ENCODE measurements around the gene MDGA2.
"Not testable (repeated sequence)": the region's sequence is repeated elsewhere in the genome, so short reads cannot be mapped to it uniquely, and the experiment has no call there.

MDGA2 gene

DNA sequence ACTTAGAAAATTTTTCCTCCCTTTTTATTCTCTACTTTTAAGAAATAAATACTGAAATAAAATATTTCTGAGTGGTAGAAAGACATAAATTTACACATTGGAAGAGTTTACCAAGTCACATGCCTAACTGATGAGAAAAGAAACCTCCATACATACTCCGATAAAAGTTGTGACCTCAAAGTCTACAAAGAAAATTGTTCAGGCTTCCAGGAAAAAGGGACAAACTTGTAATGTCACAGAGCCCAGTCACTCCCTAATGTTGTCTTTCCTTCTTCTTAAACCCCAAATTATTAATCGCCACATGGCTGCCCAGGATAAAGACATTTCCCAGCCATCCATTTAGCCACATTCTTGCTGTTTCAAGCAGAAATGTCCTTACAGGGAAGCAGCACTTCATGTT is 455.3 kb downstream of the MDGA2 start:
- FAIRE-seq = no peak

DNA sequence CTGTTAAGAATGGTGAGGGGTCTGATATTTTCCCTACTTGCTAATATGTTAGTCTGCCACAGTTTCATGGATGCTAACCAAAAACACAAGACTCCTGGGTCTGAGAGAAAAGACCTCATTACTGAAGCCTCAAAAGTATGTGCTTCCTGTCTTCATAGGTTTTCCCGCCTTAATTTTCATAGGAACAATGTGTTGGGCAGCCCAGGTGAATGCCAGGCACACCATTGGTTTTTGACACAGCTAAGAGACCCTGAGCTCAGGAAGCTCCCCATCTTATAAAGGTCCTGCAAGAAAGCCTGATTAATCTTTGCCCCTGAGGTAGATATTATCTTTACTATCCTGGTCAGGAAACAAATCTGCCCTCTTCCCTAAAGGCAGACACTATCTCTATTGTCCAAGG is 464.1 kb downstream of the MDGA2 start:
- no peak for FAIRE-seq

DNA sequence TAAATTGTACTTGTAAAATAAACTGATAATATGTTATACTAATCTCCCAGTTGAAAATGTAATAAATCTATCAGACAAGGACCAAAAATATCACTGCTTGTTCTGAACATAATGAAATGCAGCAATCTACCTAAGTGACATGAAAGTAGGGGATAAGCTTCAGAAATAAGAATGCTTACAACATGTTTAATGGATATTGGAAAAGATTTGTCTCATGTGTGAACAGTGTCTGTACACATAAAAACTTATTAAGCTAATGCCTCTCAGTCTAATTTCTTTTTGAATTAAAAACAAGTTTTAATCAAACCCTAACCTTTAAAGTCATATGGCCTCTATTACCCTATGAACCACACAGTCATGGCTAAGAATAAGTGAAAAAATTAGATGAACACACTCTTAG is 465.3 kb downstream of the MDGA2 start:
- no peak for FAIRE-seq

DNA sequence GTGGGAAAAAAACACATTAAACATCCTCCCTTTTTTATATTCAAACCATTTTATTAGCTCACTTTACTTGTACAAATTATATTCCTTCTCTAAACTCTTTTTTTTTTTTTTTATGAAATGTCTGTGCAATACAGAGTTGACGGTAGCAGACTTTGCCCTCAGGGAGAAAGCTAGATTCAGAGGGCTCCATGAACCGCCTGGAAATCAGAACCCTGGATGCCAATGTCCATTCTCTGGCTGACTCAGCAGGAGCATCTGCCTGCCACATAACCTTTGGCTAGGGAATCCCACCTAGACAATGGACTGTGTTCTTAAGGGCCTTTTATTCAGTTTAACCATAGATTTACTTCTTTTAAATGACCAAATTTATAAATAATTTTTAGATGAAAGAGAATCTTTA is 467.0 kb downstream of the MDGA2 start:
- FAIRE-seq = no peak

DNA sequence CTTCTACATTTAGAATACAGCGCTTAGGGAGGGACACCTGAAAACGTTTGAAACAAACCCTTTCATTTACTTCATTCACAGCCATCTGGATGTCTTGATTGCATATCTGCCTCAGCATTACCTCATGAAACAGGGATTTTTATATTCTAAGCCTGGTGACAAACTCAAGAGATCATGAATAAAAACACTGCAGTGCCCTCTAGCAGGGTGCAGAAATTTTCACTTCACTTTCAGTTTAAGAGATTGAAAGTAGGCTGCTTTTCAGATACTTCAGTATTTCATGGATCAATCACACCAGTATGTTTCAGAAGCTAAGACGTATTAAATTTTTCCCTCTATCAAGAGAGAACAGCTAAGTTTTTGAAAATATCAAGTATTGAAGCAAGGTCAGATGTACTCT is 467.8 kb downstream of the MDGA2 start:
- no peak for FAIRE-seq

DNA sequence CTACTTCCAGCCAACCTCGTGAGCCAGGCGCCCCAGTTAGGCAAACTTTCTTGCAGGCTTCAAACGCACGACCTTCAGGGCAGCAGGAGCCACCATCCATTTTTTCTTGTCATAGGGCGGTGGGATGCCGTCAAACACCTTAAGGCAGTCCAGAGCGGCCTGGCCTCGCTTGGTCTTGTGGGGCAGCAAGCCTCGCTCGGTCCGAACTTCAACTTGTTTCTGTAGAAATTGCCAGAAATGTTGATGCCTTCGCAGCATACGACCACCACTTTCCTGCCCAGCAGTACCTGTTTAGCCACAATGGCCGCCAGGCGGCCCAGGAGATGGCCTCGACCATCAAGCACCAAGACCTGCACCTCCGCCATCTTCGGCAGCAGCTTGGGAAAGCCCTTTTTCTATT is 474.7 kb downstream of the MDGA2 start:
- FAIRE-seq = no peak

DNA sequence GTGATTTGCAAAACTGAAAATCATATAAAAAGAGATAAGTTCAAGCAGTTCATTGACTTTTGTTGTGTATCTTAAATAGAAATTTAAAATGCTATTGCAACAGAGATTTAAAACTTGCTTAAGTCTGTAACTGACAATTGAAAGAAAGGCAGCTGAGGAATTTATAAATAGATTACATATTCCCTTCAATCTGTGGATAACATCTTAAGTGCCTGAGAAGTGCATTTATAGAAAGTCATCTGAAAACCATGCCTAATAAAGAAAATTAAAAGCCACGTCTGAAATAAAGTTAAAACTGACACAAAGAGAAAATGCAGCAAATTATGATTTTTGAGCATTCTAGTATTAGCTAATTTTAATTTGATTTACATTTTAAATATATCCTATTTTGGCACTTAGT is 479.8 kb downstream of the MDGA2 start:
- FAIRE-seq = no peak

DNA sequence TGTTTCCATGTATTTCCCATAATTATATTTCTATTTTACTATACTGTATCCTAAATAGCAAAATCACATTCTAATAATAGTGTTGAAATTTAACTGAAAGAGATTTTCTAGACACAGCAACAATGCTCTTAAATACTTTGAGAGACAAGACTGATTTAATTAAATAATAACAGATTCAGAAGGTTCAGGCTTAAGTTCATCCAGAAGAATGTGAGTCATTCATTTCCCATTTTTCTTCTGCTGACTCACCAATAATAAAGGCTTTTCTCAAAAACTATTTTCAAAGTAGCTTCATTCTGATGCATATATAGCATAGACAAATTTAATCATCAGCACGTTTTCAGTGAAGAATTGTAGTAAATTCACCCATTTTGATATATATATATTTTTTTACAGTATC is 481.4 kb downstream of the MDGA2 start:
- no peak for FAIRE-seq

DNA sequence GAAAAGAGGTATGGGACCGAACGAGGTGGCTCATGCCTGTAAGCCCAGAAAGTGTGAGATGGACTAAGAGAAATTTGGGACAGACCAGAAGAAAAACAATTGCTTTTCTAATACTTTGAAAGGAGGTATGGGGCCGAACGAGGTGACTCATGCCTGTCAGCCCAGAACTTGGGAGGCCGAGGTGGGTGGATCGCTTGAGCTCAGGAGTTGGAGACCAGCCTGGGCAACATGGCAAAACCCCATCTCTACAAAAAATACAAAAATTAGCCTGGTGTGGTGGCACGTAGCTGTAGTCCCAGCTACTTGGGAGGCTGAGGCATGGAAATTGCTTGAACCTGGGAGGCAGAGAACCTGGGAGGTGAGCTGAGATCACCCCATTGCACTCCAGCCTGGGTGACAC is 483.2 kb downstream of the MDGA2 start:
- not testable (repeated sequence) for FAIRE-seq

DNA sequence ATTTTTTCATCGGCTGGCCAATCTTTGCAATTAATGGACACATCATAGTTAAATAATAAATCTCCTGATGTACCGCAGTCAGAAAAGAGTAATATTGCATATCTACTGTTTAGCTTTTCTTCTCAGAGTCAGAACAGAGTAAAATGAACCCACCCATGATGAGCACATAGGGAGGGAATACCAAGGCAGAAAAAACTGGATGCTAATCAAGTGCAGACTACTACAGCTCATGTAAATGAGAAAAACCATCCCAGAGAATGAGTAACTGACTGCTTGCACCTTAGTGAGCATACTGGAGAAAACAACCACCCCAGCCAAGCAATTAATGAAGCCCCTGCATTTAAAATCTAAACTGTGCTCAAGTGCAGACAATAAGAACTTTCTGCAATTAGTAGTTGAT is 483.7 kb downstream of the MDGA2 start:
- no peak for FAIRE-seq

DNA sequence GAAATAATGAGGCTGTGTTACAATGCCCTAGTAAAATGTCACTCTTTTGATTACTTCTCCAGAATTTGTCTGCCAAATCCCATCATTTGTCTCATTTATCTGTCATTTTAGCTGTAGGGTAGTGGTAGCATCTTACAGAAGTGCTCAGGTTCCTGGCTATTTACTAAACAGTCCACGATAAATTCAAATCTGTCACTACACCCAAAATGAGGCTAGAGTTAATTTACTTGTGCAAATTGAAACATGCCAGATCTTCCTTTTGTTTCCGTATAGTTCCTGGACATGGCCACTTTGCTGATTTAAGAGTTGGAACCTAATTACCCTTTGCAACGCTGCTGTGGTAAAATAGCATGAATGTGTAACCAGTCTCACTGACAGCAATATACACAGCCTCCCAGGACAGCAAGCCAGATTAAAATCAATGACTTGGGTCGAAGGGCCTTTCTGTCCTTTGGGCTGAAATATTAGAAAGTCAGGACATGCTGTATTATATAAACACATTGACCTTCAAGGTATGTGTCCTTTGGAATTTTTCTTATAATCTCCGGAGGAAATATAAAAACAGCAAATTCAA is 485.4 kb downstream of the MDGA2 start:
- no peak for FAIRE-seq

DNA sequence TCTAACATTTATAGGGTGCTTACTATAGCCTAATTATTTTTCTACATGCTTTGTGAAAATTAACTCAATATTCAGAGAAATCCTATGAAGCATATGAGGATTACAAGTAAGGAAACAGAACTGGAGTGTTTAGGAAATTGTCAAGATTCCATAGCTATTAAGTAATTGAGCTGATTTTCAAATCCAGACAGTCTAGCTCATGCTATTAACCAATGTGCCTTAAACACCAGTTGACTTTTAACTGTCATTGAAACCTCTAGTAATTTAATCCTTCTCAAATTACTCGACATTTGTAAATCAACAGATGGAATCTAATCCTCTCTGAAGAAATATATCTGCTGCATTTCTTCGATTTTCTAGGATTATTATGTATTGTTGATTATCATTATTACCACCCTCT is 488.9 kb downstream of the MDGA2 start:
- FAIRE-seq = no peak

DNA sequence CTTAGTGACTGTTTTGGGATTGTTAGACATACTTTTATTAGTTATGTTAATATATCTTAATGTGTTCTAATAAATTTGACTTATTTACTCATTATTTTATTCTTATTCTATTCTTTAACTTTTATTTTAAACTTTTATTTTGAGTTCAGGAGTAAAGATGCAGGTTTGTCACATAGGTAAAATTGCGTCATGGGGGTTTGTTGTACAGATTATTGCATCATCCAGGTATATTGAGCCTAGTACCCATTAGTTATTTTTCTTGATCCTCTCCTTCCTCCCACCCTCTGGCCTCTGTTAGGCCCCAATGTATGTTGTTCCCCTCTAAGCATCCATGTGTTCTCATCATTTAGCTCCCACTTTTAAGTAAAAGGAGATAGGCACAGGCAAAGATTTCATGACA is 495.5 kb downstream of the MDGA2 start:
- no peak for FAIRE-seq

DNA sequence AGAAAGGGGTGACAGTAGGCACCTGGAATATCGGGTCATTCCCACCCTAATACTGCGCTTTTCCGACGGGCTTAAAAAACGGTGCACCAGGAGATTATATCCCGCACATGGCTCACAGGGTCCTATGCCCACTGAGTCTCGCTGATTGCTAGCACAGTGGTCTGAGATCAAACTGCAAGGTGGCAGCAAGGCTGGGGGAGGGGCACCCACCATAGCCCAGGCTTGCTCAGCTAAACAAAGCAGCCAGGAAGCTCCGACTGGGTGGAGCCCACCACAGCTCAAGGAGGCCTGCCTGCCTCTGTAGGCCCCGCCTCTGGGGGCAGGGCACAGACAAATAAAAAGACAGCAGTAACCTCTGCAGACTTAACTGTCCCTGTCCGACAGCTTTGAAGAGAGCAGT is 503.5 kb downstream of the MDGA2 start:
- FAIRE-seq = not testable (repeated sequence)

DNA sequence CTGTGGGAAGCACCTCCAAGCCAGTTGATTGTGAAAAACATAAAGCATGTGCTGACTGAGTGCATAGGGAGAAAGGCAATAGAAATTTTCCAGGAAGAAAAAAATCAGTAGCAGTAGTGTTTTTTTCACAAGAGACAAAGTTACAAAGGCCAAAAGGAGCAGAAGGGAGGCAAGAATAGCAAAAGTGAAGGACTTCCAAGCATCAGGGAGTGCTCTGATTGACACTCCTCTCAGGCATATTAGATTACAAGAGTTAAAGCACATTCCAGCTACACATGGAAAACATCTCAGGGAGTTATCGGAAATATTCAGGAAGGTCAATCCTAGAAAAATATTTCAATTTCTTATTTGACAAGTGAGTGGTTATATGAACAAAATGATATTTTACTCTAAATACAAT is 508.0 kb downstream of the MDGA2 start:
- FAIRE-seq = no peak

DNA sequence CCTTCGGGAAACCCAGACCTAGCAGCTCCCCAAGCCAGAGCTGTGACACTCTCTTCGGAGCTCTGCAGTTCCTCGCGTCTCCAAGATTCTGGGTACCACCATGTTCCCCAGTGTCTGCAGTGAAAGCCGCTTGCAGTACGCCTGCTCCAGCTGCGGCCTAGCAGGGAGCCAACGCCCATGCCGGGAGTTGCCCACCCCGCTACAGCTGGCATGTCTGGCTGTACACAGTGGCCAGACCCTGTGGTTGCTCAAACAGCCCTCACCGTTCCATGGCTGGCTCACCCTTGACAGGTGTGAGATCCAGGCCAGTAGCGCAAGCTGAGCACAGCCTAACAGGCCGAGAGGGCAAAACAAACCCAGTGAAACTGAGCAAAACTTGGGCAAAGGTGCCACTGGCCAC is 520.0 kb downstream of the MDGA2 start:
- FAIRE-seq = no peak

DNA sequence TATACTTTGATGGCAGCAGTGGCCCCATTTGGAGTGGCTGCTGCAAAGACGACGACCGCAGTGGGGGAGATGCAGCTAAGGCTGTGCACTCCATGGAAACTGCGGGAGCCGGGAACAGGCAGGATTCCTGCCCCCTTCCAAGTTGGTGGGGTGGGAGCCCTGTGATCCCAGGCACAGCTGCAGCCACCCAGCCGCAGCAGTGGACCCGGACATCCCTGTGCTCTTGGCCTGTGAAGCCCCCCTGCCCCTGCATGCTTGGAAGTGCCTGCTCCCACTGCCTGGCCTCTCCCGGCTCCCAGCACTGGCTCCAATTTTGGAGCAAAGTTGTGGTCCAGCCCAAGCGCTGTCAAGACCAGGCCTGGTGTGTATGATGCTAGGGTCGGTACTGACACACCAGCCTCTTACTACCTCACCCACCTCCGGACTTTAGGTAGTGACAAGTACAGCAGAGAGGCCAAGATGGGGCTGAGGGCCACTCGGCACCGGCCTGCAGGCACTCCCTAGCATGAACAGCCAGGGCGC is 521.1 kb downstream of the MDGA2 start:
- FAIRE-seq = no peak

DNA sequence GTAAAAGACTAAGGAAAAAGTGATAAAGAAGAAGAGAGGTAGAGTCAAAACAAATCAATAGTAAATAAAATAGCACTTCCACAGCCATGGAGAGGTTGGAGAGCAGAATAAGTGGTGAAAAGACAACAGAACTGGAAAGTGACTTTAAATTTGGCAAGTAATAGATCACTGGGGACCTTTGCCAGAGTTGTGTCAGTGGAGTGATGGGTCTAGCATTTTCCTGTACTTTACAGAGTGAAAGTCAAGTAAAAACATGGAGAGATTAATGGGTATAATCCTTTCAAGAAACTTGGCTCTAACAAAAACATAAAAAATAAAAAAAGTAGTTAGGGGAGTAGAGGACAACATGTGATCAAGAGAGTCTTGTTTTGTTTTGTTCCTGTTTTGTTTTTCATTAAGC is 521.7 kb downstream of the MDGA2 start:
- FAIRE-seq = no peak

DNA sequence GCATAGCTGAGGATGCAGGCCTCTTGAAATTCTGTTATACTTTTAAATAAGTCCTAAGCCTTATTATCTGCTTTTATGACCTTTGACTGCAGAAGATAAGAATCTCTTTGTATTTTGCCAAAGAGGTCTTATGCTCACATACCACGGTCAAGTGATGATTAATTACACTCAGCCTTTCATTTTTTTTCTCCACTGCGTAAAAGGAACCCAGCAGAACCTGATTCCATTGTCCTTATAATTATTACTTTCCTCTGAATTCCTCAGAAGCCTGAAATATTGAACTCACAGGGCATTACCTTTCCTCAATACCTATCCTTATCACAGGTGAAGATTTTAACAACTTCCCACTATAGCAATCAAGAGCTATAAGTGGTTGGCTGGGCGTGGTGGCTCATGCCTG is 525.1 kb downstream of the MDGA2 start:
- no peak for FAIRE-seq

DNA sequence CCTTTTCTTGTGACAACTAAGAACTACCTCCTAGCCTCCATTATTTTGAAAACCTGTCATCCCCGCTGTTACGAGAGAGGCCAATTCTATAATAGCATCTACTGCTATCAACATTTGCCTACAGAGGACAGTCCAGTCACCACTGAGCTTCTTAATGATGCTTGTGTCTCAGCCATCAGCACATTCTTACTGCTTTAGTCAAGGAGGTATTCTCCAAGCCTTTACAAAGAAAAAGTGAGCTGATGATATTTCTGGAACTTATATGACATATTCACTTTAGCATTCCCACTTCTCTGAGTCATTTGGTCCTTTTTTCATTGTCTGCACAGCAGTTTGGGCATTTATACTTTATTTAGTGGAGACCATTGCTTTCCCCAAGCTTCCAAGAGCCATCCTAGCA is 526.1 kb downstream of the MDGA2 start:
- no peak for FAIRE-seq

DNA sequence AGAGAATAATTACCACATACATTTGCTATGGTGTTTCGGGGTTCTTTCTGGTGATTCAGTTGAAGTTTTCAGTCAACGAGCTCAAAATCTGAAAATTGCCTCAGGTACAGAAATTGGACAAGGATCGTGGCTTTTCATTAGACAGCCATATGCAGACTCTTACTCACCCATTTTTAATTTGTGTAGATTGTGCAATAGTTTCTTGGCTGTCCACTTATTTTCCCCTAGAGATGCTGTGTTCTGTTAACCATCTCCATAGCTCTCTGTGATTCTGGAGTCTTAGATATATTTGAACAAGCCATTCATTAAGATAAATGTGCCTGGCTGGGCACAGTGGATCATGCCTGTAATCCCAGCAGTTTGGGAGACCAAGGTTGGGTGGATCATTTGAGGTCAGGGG is 526.7 kb downstream of the MDGA2 start:
- FAIRE-seq = no peak

DNA sequence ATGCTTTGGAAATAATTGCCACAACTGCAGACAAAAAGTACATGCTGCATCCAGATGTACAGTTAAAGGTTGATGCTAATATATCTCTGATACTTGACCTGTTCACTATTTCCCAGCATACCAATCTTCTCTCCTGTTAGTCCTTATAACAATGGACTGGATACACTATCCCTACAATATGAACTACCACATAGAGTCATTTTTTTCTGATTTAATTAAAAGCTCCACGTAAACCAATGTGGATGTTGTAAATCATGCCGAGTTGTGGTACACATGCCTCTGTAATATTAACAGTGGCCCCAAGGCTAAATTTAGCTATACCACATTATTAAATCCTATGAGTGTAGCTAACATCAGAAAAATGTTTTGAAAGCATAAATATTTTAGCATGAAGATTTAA is 554.8 kb downstream of the MDGA2 start:
- no peak for FAIRE-seq

DNA sequence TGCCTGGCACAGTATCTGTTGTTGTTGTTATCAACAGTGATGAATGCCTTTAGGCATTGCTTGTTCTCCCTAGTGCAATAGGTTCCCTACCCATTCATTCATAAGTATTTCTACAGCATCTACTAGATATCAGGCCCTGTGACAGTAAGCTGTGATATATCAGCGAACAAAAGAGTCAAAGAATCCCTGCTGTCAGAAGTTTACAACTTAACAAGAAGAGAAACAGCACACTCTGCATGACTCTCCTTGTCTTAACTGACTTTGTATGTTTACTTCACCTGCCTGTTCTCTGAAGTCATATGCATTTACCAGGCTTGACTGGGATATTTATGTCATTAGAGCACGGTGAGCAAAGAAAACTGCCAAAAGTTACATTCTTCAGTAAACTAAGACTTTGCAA is 571.6 kb downstream of the MDGA2 start:
- FAIRE-seq = no peak

DNA sequence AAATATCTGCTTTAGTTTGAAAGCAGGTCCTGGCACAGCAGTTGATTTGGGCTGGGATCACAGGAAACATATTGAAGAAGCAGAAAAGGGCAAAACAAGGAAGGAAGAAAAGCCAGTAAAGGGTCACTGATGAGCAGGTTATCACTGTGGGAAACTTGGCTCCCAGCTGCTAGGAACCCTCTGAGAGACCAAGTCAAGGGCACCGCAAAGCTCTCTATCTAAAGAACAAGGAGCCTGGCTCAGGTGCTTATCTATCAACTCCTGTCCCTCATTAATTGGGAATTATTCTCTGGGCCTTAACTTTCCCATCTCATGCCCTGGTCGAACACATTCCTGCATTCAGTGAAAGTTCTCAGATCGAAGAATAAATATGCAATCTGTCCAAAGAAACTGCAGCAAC is 572.9 kb downstream of the MDGA2 start:
- no peak for FAIRE-seq

DNA sequence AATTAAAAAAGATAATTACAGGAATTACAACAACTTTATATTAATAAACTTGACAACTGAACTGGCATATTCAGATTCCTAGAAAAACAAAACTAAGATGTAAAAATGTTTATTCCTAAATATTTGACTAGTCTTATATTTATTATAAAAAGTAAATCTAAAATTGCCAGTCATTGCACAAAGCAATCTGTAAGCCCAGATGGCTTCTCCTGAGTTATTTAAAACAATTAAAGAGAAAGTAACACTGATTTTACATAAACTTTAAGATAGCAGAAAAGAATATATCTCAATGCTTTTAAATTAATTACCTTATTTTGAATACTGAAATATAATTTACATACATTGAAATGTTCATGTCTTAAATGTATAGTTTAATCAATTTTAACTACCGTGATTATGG is 589.7 kb downstream of the MDGA2 start:
- FAIRE-seq = peak; percentile 77

DNA sequence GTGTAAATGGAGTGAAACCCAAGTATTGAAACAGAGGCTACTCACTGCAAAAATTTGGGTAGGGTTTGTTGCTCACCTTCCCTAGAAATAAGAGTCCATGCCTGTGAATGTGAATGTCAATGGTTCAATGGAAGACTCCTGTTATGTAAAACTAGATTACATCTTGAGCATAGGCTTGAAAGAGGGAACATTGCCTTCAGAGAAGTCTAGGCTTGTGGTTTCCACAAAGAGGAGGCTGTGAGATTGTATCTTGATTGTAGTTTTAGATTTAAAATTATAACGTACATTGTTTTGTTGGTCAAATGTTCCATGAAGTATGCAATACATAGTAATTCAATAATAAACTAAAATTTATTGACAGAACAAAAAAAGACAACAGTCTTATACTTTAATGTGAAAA is 610.1 kb downstream of the MDGA2 start:
- no peak for FAIRE-seq
